ENCODE results near the gene TTC4.
A peak's percentile ranks its signal among the peaks of the same experiment; 100 is the strongest.

Gene TTC4, protein sequence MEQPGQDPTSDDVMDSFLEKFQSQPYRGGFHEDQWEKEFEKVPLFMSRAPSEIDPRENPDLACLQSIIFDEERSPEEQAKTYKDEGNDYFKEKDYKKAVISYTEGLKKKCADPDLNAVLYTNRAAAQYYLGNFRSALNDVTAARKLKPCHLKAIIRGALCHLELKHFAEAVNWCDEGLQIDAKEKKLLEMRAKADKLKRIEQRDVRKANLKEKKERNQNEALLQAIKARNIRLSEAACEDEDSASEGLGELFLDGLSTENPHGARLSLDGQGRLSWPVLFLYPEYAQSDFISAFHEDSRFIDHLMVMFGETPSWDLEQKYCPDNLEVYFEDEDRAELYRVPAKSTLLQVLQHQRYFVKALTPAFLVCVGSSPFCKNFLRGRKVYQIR

DNA sequence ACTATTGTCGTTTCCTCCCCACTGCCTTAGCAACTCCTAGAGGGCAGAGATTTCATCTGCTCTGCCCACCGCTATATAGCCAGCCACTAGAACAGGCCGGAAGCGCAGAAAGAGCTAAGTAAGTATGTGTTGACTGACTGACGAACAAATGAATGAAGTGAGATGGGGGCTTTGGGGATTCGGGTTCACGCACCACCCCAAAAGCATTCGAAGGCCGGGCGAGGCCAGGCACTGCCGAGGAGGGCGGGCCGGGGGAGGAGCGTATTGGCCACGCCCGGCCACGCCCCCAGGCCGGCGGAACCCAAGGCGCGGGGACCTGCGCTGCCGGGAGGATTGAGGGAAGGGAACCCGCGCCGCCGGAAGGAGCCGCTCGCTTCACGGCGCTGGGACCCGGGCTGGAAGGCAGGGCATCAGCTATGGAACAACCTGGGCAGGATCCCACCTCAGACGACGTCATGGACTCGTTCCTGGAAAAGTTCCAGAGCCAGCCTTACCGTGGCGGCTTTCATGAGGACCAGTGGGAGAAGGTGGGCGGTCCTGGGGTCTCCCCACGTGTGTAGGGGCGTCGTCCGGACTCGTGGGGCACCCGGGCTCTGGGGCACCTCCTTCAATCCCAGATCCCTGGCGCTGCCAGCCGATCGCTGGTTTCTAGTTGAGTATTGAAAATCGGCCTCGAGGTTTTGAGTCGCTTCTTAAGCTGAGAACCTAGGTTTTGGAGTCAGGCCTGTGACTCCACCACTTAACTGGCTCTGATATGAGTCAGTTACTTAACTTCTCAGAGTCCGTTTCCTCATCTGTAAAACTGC is at the start of gene TTC4:
Gene TTC4, plus strand, starts transcription at position 369 of the 806 bp plus-strand sequence. Its CDS starts 48 bp downstream, at position 417.
- DNase-seq (ENCODE audit: low read depth in 3 of 3, low spot score in 1 of 3), result peak; percentile 26 to 86 (median 67)

DNA sequence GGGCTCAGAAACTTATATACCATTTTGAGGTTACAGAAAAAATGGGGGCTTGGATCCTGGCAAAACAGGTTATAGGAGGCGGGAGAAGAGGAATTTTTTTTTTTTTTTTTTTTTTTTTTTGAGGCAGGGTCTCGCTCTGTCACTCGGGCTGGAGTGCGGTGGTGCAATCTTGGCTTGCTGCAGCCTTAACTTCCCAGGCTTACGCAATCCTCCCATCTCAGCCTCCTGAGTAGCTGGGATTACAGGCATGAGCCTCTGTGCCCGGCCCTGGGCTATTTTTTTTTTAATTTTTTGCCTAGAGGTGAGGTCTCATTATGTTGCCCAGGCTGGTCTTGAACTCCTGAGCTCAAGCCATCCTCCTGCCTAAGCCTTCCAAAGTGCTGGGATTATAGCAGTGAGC is 49.3 kb upstream of the TTC4 start:
- DNase-seq (ENCODE audit: low read depth in 3 of 3, low spot score in 1 of 3), result no peak

DNA sequence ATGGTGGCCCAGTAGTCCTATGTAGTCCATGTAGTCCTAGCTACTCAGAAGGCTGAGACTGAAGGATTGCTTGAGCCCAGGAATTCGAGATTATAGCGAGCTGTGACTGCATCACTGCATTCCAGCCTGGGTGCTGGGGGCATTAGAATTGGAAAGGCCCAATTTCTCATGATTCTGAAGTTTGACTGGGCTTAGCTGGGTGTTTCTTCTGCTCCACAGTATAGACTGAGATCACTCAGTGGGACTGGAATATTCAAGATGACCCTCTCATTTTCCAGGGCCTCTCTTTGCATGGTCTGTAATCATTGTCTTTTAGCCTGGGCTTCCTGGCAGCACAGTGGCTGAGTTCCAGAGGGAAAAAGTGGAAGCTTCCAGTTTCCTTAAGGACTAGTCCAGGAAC is 47.9 kb upstream of the TTC4 start:
- no peak for DNase-seq (ENCODE audit: low read depth in 3 of 3, low spot score in 1 of 3)

DNA sequence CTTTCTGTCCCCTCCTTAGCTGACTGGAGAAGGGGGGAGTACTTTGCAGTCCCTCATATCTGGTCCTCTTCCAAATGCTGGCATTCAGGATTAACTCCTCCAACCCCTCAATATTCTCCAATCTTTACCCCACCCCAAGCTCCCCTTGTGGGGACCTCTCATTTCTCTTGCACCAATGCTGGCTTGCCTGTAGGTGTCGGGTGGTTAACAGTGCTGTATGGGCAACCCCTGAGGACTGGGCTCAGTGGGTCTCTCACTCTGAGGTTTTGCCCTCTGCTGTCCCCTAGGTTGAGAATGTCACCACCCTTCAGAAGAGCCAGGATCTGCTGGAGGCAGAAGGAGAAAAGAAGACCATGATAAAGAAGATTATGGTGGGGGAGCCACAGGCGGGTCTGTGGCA is 47.1 kb upstream of the TTC4 start:
- DNase-seq (ENCODE audit: low read depth in 3 of 3, low spot score in 1 of 3), result no peak

DNA sequence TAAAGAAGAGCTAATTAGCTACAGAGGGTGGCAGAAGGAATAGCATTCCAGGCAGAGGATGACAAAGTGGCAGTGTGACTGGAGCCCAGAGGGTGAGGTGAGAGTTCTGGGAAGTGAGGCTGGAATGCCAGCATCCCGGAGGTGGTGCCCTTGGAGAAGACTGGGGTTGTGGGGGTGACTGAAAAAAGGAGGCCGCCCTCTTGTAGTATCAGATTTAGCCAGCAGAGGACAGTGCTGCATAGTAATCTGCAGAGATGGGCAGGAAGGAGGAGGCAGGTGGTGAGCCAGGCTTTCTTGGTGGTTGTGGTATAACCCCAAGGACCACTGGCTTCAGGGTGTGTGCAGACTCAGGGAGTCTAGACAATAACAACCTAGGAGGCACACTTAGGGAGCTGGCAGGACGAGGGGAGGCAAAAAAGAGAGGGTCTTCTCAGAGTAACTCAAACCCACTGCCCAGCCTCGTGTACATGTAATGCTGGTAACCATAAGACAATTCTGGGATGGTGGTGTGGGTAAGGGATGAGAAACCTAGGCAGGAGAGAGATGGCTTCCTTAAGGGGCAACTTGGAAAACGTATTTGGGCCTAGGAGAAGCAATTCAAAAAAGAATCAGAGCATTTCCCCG is 43.6 kb upstream of the TTC4 start:
- peak in 2 of 3 donors; percentile 33 to 52 for DNase-seq (ENCODE audit: low read depth in 3 of 3, low spot score in 1 of 3)

DNA sequence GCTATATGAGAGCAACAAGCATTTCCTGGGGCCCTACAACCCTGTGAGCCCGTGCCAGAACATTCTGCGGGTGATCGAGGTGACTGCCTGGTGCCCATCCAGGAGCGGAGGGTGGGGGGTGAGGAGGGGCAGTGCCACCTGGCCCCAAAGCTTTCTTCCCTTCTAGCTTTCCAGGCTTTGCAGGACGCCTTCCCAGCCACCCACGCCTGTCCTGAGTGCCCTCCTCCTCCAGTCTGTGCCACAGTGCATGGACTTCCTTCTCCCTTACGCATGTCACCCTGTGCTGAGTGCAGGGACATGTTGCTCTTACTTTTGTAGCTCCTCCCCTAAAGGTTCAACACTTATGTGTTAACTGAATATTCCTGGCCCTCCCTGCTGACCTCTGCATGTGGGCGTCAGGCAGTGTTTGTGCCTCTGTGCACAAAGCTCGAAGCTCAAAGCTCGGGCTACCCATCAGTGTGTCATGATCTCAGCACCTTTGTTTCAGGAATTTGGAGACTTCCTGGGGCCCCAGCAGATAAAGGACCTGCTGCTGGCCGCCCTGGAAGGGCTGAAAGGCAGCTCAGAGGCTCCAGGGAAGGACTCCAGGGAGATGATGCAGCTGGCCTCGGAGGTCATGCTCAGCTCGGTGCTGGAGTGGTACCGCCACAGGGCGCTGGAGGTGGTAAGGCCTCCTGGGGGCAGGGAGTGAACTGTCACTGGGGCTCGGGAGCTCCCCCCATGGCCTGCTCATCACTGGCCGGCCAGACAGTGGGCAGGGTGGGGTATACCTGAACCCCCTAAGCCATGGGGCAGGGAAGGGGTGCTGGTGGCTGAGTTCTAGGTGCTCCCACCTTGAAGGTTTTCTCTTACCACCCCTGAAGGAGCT is 36.7 kb upstream of the TTC4 start:
- no peak for DNase-seq (ENCODE audit: low read depth in 3 of 3, low spot score in 1 of 3)

DNA sequence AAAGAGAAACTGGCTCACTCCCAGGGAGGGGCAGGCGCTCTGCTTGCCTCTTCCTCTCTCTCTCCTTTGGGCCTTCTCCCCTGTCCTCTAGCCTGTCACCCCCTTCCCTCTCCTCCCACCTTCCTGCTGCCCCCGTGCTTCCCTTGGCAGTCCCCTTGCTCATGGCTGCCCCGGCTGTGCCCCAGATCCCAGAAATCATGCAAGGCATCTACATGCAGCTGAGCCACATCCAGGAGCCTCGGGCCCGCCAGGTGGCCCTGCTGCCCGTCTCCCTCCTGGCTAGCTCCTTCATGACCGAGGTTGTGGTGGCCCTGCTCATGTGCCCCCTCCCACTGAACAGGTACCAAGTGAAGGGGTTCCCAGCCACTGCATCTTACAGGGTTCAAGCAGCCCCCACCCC is 36.0 kb upstream of the TTC4 start:
- DNase-seq (ENCODE audit: low read depth in 3 of 3, low spot score in 1 of 3), result no peak

DNA sequence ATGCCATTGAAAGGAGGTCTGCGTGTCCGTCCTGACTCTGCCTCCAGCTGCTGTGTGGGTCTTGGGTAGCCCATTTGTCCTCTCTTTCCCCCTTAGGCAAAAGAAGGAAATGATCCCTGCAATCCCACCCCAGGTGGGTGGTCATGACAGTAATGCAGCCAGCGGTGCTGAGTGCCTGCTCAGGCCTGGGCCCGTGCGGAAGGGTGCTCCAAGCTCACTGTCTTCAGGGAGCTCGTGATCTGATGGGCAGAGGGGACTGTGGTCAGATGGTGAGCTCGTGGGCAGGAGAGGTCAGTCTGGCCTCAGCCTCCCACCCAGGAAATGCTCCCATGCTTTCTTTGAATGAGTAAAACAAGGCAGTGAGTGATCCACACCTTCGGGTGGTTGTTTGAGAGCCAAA is 35.3 kb upstream of the TTC4 start:
- no peak for DNase-seq (ENCODE audit: low read depth in 3 of 3, low spot score in 1 of 3)

DNA sequence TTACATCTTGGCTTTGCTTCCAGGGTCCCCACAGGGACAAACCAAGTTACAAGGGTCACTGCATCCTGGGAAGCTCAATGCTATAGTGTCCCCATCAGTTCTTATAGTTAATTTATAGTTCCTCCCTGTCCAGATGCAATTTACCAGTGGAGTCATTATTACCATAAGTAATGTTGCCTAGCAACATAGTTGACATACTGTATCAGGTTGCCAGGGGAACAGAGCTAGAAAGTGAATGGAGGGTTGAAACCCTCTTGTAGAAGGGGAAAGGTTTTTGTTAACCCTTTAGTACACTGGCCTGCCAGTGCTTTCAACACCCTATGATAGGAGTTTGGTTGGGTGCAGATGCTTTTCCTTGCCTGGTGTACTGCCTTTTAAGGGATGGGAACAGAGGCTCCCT is 34.3 kb upstream of the TTC4 start:
- no peak for DNase-seq (ENCODE audit: low read depth in 3 of 3, low spot score in 1 of 3)

DNA sequence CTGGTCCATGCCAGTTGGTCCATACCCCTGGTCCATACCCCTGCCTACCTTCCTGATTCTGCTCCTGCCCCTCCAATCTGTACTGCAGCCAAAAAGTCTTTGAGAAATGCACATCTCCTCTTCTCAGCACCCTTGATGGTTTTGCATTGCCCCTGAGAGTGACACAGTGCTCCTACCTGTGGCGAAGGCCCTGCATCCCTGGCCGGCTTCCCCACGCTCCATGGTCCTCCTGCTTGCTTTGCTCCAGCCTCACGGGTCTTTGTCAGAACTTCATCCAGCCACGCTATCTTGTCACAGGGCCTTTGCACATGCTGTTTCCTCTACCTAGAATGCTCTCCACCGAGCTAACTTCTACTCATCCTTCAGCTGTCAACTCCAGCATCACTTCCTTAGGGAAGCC is 32.2 kb upstream of the TTC4 start:
- DNase-seq (ENCODE audit: low read depth in 3 of 3, low spot score in 1 of 3), result no peak

DNA sequence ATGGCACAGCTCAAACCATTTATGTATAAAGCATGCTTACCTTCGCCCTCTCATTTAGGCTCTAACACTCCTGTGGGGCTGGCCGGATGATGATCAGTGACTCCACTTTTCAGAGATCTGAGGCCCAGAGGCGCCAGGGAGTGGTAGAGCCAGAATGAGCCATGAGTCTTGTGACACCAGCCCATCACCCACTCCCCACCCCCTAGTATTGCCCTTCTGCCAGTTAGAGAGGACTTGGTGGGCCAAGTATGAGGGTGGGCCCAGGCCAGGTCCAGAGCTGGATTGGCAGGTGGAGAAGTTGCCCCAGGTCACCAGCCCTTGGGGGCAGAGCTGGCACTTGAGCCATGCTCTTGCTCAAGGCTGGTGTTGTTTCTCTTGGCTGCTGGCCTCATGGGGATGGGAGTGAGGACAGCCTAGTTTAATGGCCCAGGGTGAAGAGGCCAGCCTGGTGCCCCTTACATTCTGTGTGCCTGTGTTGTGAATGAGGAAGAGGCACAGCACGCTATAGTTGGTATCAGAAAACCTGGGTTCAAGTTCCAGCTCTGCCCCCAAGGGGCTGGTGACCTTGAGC is 30.2 kb upstream of the TTC4 start:
- no peak for DNase-seq (ENCODE audit: low read depth in 3 of 3, low spot score in 1 of 3)

DNA sequence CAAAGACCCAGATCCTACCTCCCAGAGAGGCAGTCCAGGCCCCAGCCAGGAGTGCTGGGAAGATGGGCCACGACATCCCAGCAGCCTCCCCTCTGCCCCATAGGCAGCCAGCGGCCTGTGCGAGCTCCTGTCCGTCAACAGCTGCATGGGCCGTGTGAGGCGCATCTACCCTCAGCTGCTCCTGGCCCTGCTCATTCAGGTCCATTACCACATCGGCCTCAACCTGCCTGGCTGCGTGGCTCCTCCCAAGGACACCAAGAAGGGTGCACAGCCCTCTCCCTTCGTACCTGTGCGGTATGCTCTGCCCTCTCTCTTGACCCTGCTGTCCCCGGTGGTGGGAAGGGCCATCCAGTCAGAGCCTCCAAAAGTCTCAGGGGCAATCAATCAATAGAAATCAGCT is 29.5 kb upstream of the TTC4 start:
- no peak for DNase-seq (ENCODE audit: low read depth in 3 of 3, low spot score in 1 of 3)

DNA sequence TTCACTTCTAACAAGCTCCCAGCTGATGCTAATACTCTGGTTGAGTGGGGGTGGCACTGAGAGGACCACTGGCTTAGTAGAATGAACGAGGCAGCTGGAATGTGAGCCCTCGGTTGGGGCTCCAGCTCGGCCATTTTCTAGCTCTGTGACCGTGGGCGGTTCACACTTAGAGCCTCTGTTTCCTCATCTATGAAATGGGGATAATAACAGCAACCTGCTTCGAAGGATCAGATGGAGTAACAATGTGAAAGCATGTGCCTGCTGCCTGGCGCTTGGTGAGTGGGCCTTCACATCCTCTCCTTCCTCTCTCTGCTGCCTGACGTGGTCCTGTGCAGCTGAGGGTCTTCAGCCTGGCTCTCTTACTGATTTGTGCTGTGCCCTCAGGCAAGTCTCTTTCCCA is 20.9 kb upstream of the TTC4 start:
- DNase-seq (ENCODE audit: low read depth in 3 of 3, low spot score in 1 of 3), result no peak

DNA sequence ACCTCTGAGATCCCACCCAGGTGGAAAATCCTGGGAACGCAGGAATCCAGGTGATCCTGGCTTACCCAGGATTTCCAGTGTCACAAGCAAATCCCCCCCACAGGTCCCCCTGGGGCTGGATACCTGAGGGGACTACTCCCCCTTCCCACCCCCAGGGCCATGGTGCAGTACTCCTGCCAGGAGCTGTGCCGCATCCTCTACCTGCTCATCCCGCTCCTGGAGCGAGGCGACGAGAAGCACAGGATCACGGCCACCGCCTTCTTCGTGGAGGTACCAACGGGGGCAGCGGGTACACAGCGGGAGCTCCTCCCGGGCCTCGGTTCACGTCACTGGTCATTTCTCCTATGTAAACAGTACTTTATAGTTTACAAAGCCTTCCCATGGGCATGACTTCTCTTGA is 20.4 kb upstream of the TTC4 start:
- DNase-seq (ENCODE audit: low read depth in 3 of 3, low spot score in 1 of 3), result no peak

DNA sequence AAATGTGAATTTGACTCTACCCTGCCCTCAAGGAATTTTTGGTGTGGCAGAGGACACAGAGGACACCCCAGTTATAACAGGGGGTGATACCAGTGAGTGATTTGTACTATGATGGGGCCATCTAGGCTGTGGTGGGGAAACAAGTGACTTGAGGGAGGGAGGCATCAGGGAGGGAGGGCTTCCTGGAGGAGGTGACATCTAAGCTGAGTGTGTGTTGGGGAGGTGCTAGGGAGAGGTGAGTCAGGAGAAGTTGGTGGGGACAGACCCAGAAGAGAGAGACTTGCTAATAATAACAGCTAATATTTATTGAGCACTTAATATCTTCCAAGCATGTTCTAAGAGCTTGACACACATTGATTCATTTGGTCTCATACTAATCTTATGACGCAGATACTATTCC is 19.9 kb upstream of the TTC4 start:
- no peak for DNase-seq (ENCODE audit: low read depth in 3 of 3, low spot score in 1 of 3)

DNA sequence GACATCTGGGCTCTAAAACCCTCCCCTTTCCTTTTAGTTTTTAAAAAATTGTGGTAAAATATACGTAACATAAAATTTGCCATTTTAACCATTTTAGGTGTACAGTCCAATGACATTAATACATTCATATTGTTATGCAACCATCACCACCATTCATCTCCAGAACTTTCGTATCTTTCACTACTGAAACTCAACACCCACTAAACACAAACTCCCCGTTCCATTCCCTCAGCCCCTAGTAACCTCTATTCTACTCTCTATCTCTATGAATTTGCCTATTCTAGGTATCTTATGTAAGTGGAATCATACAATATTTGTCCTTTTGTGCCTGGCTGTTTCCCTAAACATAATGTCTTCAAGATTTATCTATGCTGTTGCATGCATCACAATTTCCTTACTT is 19.4 kb upstream of the TTC4 start:
- DNase-seq (ENCODE audit: low read depth in 3 of 3, low spot score in 1 of 3), result no peak

DNA sequence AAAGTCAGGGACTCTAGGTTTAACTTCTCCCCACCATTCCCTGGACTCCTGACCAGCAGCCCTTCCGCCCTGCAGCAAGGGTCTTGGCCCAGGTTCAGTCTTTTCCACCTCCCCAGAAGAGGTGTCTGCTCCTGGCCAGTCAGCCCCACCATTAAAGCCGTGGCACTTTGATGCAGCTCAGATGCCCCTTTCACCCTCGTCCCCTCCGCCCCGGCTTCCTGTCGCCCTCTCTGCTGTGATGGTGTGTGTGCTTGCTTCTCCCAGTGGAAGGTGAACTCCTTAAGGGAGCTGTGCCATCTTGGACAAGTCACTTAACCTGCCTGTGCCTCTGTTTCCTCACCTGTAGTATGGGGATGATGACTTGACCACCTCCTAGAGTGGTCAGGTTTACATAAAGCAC is 17.8 kb upstream of the TTC4 start:
- no peak for DNase-seq (ENCODE audit: low read depth in 3 of 3, low spot score in 1 of 3)

DNA sequence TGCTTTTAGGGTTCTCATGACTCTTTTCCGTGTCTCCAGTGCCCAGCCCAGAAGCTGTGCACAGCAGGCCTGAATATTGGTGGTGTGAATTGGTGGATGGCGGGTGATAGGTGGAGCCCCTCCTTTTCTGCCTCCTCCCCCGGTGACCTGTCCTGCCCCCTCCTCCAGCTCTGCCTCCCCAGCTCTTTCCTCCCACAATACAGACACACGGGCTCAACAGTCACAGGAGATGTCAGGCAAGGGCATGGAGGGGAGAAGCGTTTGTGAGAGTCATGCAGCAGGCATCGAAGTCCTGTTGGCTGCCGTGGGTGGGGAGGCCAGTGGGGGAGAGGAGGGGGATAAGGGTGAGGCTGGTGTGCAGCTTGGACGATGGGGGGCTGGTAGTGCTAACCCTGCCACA is 17.3 kb upstream of the TTC4 start:
- no peak for DNase-seq (ENCODE audit: low read depth in 3 of 3, low spot score in 1 of 3)

DNA sequence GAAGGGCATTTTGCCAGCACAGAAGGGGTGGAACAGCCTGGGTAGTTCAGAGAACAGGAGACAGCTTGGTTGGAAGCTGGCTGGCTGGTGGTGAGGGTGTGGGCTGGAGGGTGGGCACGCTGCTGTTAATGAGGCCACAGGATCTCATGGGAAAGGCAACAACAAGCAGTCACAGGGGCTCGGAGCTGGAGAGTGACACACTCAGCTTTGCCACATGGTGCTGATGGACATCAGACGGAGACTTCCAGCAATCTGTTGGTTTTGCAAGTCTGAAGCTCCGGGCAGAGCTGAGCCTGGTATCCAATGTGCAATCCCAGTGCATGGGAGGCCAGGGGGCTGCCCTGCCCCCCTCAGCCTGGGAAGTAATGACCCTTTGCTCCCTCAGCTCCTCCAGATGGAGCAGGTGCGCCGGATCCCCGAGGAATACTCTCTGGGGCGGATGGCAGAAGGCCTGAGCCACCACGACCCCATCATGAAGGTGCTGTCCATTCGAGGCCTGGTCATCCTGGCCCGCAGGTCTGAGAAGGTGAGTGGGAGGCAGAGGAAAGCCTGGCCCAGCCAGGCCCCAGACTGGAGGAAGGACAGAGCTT is 15.6 kb upstream of the TTC4 start:
- DNase-seq (ENCODE audit: low read depth in 3 of 3, low spot score in 1 of 3), result no peak

DNA sequence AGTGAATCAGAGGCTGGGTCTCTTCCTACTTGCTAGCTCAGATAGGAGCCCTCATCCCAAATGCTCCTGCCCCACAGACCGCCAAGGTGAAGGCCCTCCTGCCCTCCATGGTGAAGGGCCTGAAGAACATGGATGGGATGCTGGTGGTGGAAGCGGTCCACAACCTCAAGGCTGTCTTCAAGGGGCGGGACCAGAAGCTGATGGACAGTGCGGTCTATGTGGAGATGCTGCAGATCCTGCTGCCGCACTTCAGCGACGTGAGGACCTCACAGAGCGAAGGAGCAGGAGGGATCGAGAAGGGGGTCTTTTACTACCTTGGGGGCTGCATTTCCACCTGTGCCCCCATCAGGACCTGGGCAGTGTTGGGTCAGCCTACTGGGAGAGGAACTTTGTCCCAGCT is 14.6 kb upstream of the TTC4 start:
- DNase-seq (ENCODE audit: low read depth in 3 of 3, low spot score in 1 of 3), result no peak

All from stimulated activated CD4-positive, alpha-beta T cell treated with anti-CD3 and anti-CD28 coated beads, TNF-alpha, amount 100 ng/mL, for 1 hour (primary cell).